SK-N-MC (cell line): Measurements from ENCODE around the gene ACOX3.

ENCODE experiments used
- DNase-seq: peaks from one replicate; pipeline ENCODE4 v3.0.0-alpha.2; 2011; ENCODE audit warnings: low read depth, low spot score
- H3K27ac ChIP-seq: fragments of 200-600 bp; sonication (generic); 2 replicates; pipeline ENCODE4 v1.5.1; 2016; ENCODE audit warnings: mixed run types
- H3K36me3 ChIP-seq: fragments of 200-600 bp; sonication (generic); 2 replicates; pipeline ENCODE4 v1.6.1; 2017; ENCODE audit warnings: antibody characterized with exemption, low read length, mixed read lengths; ENCODE audit not compliant: insufficient read depth
- H3K4me3 ChIP-seq: fragments of 200-600 bp; sonication (generic); 2 replicates; pipeline ENCODE4 v1.5.1; 2016
- H3K9ac ChIP-seq: fragments of 200-600 bp; sonication (generic); 2 replicates; pipeline ENCODE4 v1.8.0; 2017; ENCODE audit warnings: mixed run types, mixed read lengths; ENCODE audit not compliant: insufficient read length
- H3K9me3 ChIP-seq: fragments of 200-600 bp; sonication (generic); 2 replicates; pipeline ENCODE4 v1.6.1; 2017; ENCODE audit warnings: low read depth, mild to moderate bottlenecking, antibody characterized with exemption, low read length, moderate library complexity, mixed read lengths
- EZH2 ChIP-seq: fragments of 200-600 bp; sonication (generic); IDR thresholded peaks from one replicate; pipeline ENCODE4 v1.6.1; 2017; ENCODE audit warnings: antibody characterized with exemption
- FOXP2 ChIP-seq: optimal IDR thresholded peaks from 2 replicates; pipeline ENCODE3; 2011; ENCODE audit warnings: mild to moderate bottlenecking, moderate library complexity; ENCODE audit not compliant: insufficient read depth; ENCODE audit errors: extremely low read length, control extremely low read depth
- POLR2AphosphoS5 ChIP-seq: IDR thresholded peaks from 2 replicates; pipeline ENCODE4 v1.6.1; 2012; ENCODE audit warnings: mild to moderate bottlenecking, low read depth, low read length, borderline replicate concordance

Gene ACOX3

GRCh38 chr4:8398347-8398746 is 42.2 kb downstream of the ACOX3 start:
- TF ChIP-seq FOXP2 (no peak), POLR2AphosphoS5 (no peak), EZH2 (no peak)
- DNase-seq = no peak
- no peak overlapping the region for H3K9ac ChIP-seq
- no peaks in the 10 kb centered on the region for H3K36me3 ChIP-seq
- H3K9me3 ChIP-seq = no peaks in the 10 kb centered on the region
- H3K27ac ChIP-seq = no peak overlapping the region
- H3K4me3 ChIP-seq = no peak overlapping the region

- TF ChIP-seq EZH2 = no peak
- no peak for TF ChIP-seq POLR2AphosphoS5
- no peak for TF ChIP-seq FOXP2
- Histone ChIP-seq H3K9ac (no peak overlapping the region), H3K36me3 (no peaks in the 10 kb centered on the region), H3K9me3 (no peaks in the 10 kb centered on the region), H3K4me3 (no peak overlapping the region), H3K27ac (no peak overlapping the region)
- DNase-seq = no peak
Measured at GRCh38 chr4:8396762-8397406, 43.6 kb downstream of the ACOX3 start.

GRCh38 chr4:8395504-8396296 is 44.8 kb downstream of the ACOX3 start:
- Histone ChIP-seq H3K9me3 (no peaks in the 10 kb centered on the region), H3K36me3 (no peaks in the 10 kb centered on the region), H3K27ac (no peak overlapping the region), H3K4me3 (no peak overlapping the region), H3K9ac (no peak overlapping the region)
- no peak for DNase-seq
- no peak for TF ChIP-seq EZH2
- no peak for TF ChIP-seq FOXP2
- TF ChIP-seq POLR2AphosphoS5 = no peak

- Histone ChIP-seq H3K36me3 (no peaks in the 10 kb centered on the region), H3K27ac (no peak overlapping the region), H3K9me3 (no peaks in the 10 kb centered on the region), H3K9ac (no peak overlapping the region), H3K4me3 (no peak overlapping the region)
- DNase-seq = no peak
- TF ChIP-seq POLR2AphosphoS5 (no peak), FOXP2 (no peak), EZH2 (no peak)
Measured at GRCh38 chr4:8394806-8395205, 45.7 kb downstream of the ACOX3 start.

GRCh38 chr4:8394061-8394519 is 46.4 kb downstream of the ACOX3 start:
- TF ChIP-seq POLR2AphosphoS5 (no peak), EZH2 (no peak), FOXP2 (no peak)
- H3K36me3 ChIP-seq = no peaks in the 10 kb centered on the region
- H3K9me3 ChIP-seq = no peaks in the 10 kb centered on the region
- DNase-seq = no peak
- no peak overlapping the region for H3K9ac ChIP-seq
- H3K4me3 ChIP-seq = no peak overlapping the region
- H3K27ac ChIP-seq = no peak overlapping the region

GRCh38 chr4:8393593-8394038 is 46.9 kb downstream of the ACOX3 start:
- no peaks in the 10 kb centered on the region for H3K36me3 ChIP-seq
- no peak for DNase-seq
- H3K27ac ChIP-seq = no peak overlapping the region
- no peak for TF ChIP-seq EZH2
- TF ChIP-seq POLR2AphosphoS5 = no peak
- TF ChIP-seq FOXP2 = no peak
- no peak overlapping the region for H3K9ac ChIP-seq
- no peak overlapping the region for H3K4me3 ChIP-seq
- no peaks in the 10 kb centered on the region for H3K9me3 ChIP-seq

GRCh38 chr4:8392591-8393190 is 47.8 kb downstream of the ACOX3 start:
- Histone ChIP-seq H3K9ac (no peak overlapping the region), H3K36me3 (no peaks in the 10 kb centered on the region), H3K9me3 (no peaks in the 10 kb centered on the region), H3K4me3 (no peak overlapping the region), H3K27ac (no peak overlapping the region)
- no peak for DNase-seq
- TF ChIP-seq POLR2AphosphoS5 = no peak
- no peak for TF ChIP-seq EZH2
- TF ChIP-seq FOXP2 = no peak

GRCh38 chr4:8391972-8392371 is 48.6 kb downstream of the ACOX3 start:
- Histone ChIP-seq H3K4me3 (no peak overlapping the region), H3K9me3 (no peaks in the 10 kb centered on the region), H3K9ac (no peak overlapping the region), H3K27ac (no peak overlapping the region), H3K36me3 (no peaks in the 10 kb centered on the region)
- DNase-seq = no peak
- TF ChIP-seq FOXP2 (no peak), EZH2 (no peak), POLR2AphosphoS5 (no peak)
